IMR-90 (cell line): Measurements from ENCODE around the gene VAV1. TPM values are rescaled to one million over a fixed set of nuclear protein-coding genes. Genes with fewer than 3 reads are reported as not detected.

Experiments used
- ATAC-seq: fragments of 200-7000 bp; cut with Tn5 transposase; 2 replicates; pipeline ENCODE4 v1.9.1; 2020; ENCODE audit warnings: low read depth, mild to moderate bottlenecking, moderate library complexity
- BruUV-seq: library from RNA; stranded (reverse); fragments of 400-500 nt; replicated peaks from 2 replicates; lab custom pipeline; 2021; lab: Mats Ljungman, UMichigan
- CTCF ChIA-PET: fragments of 300-600 bp; formaldehyde crosslinking; extraction: SDS; loops from one replicate; lab custom pipeline; 2021; ENCODE audit warnings: antibody characterized with exemption; lab: Yijun Ruan, JAX
- POLR2A ChIA-PET: fragments of 300-600 bp; sonication (Branson Sonifier 250); formaldehyde crosslinking; loops from one replicate; lab custom pipeline; 2022; ENCODE audit warnings: antibody characterized with exemption; ENCODE audit not compliant: unreplicated experiment; lab: Charles Lee
- DNase-seq: peaks from one replicate; pipeline ENCODE4 v3.0.0; 2013
- H2AFZ ChIP-seq: replicated peaks from 2 replicates; pipeline ENCODE3; 2013; ENCODE audit warnings: low read length, mild to moderate bottlenecking; ENCODE audit not compliant: poor library complexity
- H2AK5ac ChIP-seq: 2 replicates; pipeline ENCODE4 v1.6.1; 2013; ENCODE audit warnings: low read depth, low read length, inconsistent platforms
- H2AK9ac ChIP-seq: replicated peaks from 2 replicates; pipeline ENCODE3; 2013; ENCODE audit warnings: mild to moderate bottlenecking, low read depth, low read length, moderate library complexity; ENCODE audit not compliant: poor library complexity
- H2BK120ac ChIP-seq: 2 replicates; pipeline ENCODE4 v1.6.1; 2013; ENCODE audit warnings: low read depth, low read length, inconsistent platforms
- H2BK15ac ChIP-seq: 3 replicates; pipeline ENCODE4 v1.6.1; 2013; ENCODE audit warnings: low read depth, low read length, inconsistent platforms
- H2BK20ac ChIP-seq: 2 replicates; pipeline ENCODE4 v1.6.1; 2013; ENCODE audit warnings: low read depth, mild to moderate bottlenecking, inconsistent platforms, low read length, moderate library complexity
- H2BK5ac ChIP-seq: 2 replicates; pipeline ENCODE4 v1.6.1; 2013; ENCODE audit warnings: mild to moderate bottlenecking, low read depth, low read length, inconsistent platforms; ENCODE audit not compliant: poor library complexity, severe bottlenecking
- H3K14ac ChIP-seq: replicated peaks from 2 replicates; pipeline ENCODE4 v1.6.1; 2013; ENCODE audit warnings: low read depth, low read length, inconsistent platforms
- H3K18ac ChIP-seq: 2 replicates; pipeline ENCODE4 v1.6.1; 2013; ENCODE audit warnings: low read depth, low read length, control low read depth
- H3K23ac ChIP-seq: 2 replicates; pipeline ENCODE4 v1.6.1; 2013; ENCODE audit warnings: low read depth, low read length, inconsistent platforms
- H3K27ac ChIP-seq: 2 replicates; pipeline ENCODE4 v1.5.1; 2013; ENCODE audit warnings: mild to moderate bottlenecking, control low read depth, low read length; ENCODE audit not compliant: insufficient read depth
- H3K27me3 ChIP-seq: 2 replicates; pipeline ENCODE4 v1.6.1; 2013; ENCODE audit warnings: low read length; ENCODE audit not compliant: control insufficient read depth, insufficient read depth
- H3K36me3 ChIP-seq: 2 replicates; pipeline ENCODE4 v1.6.1; 2013; ENCODE audit warnings: low read length, mixed read lengths; ENCODE audit not compliant: control insufficient read depth, insufficient read depth
- H3K4ac ChIP-seq: 2 replicates; pipeline ENCODE4 v1.6.1; 2013; ENCODE audit warnings: low read depth, low read length, inconsistent platforms
- H3K4me1 ChIP-seq: 2 replicates; pipeline ENCODE4 v1.6.1; 2013; ENCODE audit warnings: low read length, mixed read lengths; ENCODE audit not compliant: control insufficient read depth, insufficient read depth
- H3K4me2 ChIP-seq: 2 replicates; pipeline ENCODE4 v1.6.1; 2013; ENCODE audit warnings: low read depth, mild to moderate bottlenecking, control low read depth, low read length, moderate library complexity
- H3K4me3 ChIP-seq: 2 replicates; pipeline ENCODE4 v1.5.1; 2013; ENCODE audit warnings: low read depth, mild to moderate bottlenecking, control low read depth, low read length, moderate library complexity; ENCODE audit not compliant: insufficient read depth
- H3K56ac ChIP-seq: 2 replicates; pipeline ENCODE4 v1.6.1; 2013; ENCODE audit warnings: low read length, inconsistent platforms; ENCODE audit not compliant: insufficient read depth; ENCODE audit errors: extremely low read depth
- H3K79me1 ChIP-seq, 2 experiments: 2 replicates each; pipeline ENCODE4 v1.6.1; 2013; ENCODE audit warnings: low read length in 2 of 2, inconsistent platforms in 1 of 2, low read depth in 1 of 2
- H3K9ac ChIP-seq: 2 replicates; pipeline ENCODE4 v1.6.1; 2013; ENCODE audit warnings: low read depth, low read length, control low read depth
- H3K9me1 ChIP-seq: 2 replicates; pipeline ENCODE4 v1.6.1; 2013; ENCODE audit warnings: low read length, inconsistent platforms; ENCODE audit not compliant: insufficient read depth
- H3K9me3 ChIP-seq: 2 replicates; pipeline ENCODE4 v1.6.1; 2013; ENCODE audit warnings: low read length; ENCODE audit not compliant: control insufficient read depth, insufficient read depth
- H4K20me1 ChIP-seq: 2 replicates; pipeline ENCODE4 v1.6.1; 2013; ENCODE audit warnings: low read length, inconsistent platforms; ENCODE audit not compliant: insufficient read depth
- H4K5ac ChIP-seq: 2 replicates; pipeline ENCODE4 v1.6.1; 2013; ENCODE audit warnings: mild to moderate bottlenecking, low read depth, low read length, control low read depth
- H4K8ac ChIP-seq, 2 experiments: 2 replicates each; pipeline ENCODE4 v1.6.1; 2013; ENCODE audit warnings: low read depth in 2 of 2, low read length in 2 of 2, control low read depth in 1 of 2, inconsistent platforms in 1 of 2
- H4K91ac ChIP-seq: 2 replicates; pipeline ENCODE4 v1.6.1; 2013; ENCODE audit warnings: low read depth, low read length, inconsistent platforms; ENCODE audit not compliant: insufficient read depth
- CHD1 ChIP-seq: IDR thresholded peaks from 2 replicates; pipeline ENCODE4 v1.6.1; 2012; ENCODE audit warnings: low read depth, low read length, improper control_type of control experiment
- FOS ChIP-seq: fragments of 150-350 bp; IDR thresholded peaks from 2 replicates; pipeline ENCODE4 v1.6.1; 2016; ENCODE audit warnings: low read depth, low read length
- MXI1 ChIP-seq: IDR thresholded peaks from 2 replicates; pipeline ENCODE4 v1.6.1; 2012; ENCODE audit warnings: low read depth, mild to moderate bottlenecking, low read length, moderate library complexity, borderline replicate concordance
- NFE2L2 ChIP-seq: fragments of 150-350 bp; IDR thresholded peaks from 2 replicates; pipeline ENCODE4 v1.6.1; 2016; ENCODE audit warnings: low read depth, mild to moderate bottlenecking, low read length
- RCOR1 ChIP-seq: IDR thresholded peaks from 2 replicates; pipeline ENCODE4 v1.6.1; 2012; ENCODE audit warnings: mild to moderate bottlenecking, low read length, improper control_type of control experiment; ENCODE audit not compliant: insufficient replicate concordance
- SMC3 ChIP-seq: fragments of 150-350 bp; IDR thresholded peaks from 2 replicates; pipeline ENCODE4 v1.6.1; 2016; ENCODE audit warnings: low read depth, mild to moderate bottlenecking, antibody characterized with exemption, low read length, moderate library complexity
- WGBS, 2 experiments: methylation state at CpG; one replicate each; pipeline versions ENCODE4 v1.1.5 to v1.1.7; 2013; ENCODE audit warnings: missing lambda C conversion rate in 2 of 2; ENCODE audit not compliant: insufficient read length in 1 of 2; ENCODE audit errors: extremely low coverage in 2 of 2; 5-methylcytosine and 5-hydroxymethylcytosine counted together
- dilution Hi-C: fragments of 300-500 bp; cut with HindIII; formaldehyde crosslinking; loops from one replicate; pipeline ENCODE4 v1.14.3; 2018; ENCODE audit warnings: low sequenced_read_pairs; ENCODE audit not compliant: unreplicated experiment
- in situ Hi-C: fragments of 300-500 bp; cut with MboI; formaldehyde crosslinking; loops from 3 replicates; pipeline ENCODE4 v1.14.3; 2019; ENCODE audit warnings: low sequenced_read_pairs, inconsistent platforms, mixed read lengths
- intact Hi-C: fragments of 100-400 bp; cut with micrococcal nuclease; formaldehyde crosslinking; loops from 2 replicates; pipeline ENCODE4 v1.10.0; 2022
- polyA plus RNA-seq, 3 experiments: library from polyadenylated mRNA; depleted of rRNA; stranded (reverse); fragments of >200 nt; gene quantifications; 2 replicates each; pipeline ENCODE4 v1.2.3, GENCODE V29; 2012; ENCODE audit warnings: low replicate concordance in 1 of 3
- total RNA-seq: library from RNA; depleted of rRNA; stranded (reverse); fragments of >200 nt; gene quantifications from 2 replicates; pipeline ENCODE4 v1.2.3, GENCODE V29; 2012
- TF ChIP-seq, protein P1 (sequence below): fragments of 150-350 bp; IDR thresholded peaks from 2 replicates; pipeline ENCODE4 v1.6.1; 2017; ENCODE audit warnings: mild to moderate bottlenecking, antibody characterized with exemption, low read length, low read depth
- TF ChIP-seq, protein P2 (sequence below): fragments of 150-350 bp; IDR thresholded peaks from 2 replicates; pipeline ENCODE4 v1.6.1; 2016; ENCODE audit warnings: low read depth, mild to moderate bottlenecking, low read length, moderate library complexity, borderline replicate concordance
- TF ChIP-seq, protein P3 (sequence below): conservative IDR thresholded peaks from 2 replicates; pipeline ENCODE4 v1.5.1; 2012; ENCODE audit warnings: mild to moderate bottlenecking, low read depth, low read length, improper control_type of control experiment

VAV1 gene
- total and polyA plus RNA-seq, 2 of the 4 experiments (the other 2 are of a cell fraction), result not detected

DNA sequence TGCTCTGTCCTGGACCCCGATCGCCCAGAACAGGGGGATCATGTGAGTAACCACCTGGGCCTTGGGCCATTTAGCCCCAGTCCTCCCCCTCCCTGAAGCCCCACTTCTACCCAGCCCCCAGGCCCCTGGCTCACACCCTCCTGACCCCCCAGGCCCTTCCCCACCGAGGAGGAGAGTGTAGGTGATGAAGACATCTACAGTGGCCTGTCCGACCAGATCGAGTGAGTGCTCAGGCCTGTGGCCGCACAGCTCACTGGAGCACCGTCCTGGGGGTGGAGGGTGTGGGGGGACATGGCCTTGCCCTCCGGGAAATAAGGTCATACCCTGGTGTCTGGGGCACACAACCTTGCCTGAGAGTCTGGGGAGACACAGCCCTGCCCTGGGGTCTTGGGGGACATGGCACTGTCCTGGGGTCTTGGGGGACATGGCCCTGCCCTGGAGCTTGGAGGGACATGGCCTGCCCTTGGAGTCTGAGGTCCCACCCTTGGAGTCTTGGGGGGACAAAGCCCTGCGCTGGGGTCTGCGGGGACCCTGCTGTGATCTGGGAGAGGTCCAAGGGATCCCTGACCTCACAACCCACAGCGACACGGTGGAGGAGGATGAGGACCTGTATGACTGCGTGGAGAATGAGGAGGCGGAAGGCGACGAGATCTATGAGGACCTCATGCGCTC lies 49.3 kb downstream of the VAV1 start:
- no CpG with 5 or more reads among the region's 17 CpGs for WGBS, 2 experiments
- H2BK20ac ChIP-seq, result no peak overlapping the region
- H3K4me1 ChIP-seq, result no peaks in the 10 kb centered on the region
- no peaks in the 10 kb centered on the region for H3K27me3 ChIP-seq
- no peak overlapping the region for H3K14ac ChIP-seq
- peaks cover 28% of the 10 kb centered on the region for H3K9me3 ChIP-seq
- CTCF ChIA-PET, result no interaction called here
- H3K4ac ChIP-seq, result no peak overlapping the region
- H3K9ac ChIP-seq, result no peak overlapping the region
- H4K91ac ChIP-seq, result no peak overlapping the region
- H3K56ac ChIP-seq, result no peak overlapping the region
- H3K18ac ChIP-seq, result no peak overlapping the region
- TF ChIP-seq MXI1 (no peak), RCOR1 (no peak), SMC3 (no peak), NFE2L2 (no peak), FOS (no peak), CHD1 (no peak)
- TF ChIP-seq, protein P1, sequence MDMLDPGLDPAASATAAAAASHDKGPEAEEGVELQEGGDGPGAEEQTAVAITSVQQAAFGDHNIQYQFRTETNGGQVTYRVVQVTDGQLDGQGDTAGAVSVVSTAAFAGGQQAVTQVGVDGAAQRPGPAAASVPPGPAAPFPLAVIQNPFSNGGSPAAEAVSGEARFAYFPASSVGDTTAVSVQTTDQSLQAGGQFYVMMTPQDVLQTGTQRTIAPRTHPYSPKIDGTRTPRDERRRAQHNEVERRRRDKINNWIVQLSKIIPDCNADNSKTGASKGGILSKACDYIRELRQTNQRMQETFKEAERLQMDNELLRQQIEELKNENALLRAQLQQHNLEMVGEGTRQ, result no peak
- TF ChIP-seq, protein P2, sequence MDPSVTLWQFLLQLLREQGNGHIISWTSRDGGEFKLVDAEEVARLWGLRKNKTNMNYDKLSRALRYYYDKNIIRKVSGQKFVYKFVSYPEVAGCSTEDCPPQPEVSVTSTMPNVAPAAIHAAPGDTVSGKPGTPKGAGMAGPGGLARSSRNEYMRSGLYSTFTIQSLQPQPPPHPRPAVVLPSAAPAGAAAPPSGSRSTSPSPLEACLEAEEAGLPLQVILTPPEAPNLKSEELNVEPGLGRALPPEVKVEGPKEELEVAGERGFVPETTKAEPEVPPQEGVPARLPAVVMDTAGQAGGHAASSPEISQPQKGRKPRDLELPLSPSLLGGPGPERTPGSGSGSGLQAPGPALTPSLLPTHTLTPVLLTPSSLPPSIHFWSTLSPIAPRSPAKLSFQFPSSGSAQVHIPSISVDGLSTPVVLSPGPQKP, result no peak
- TF ChIP-seq, protein P3, sequence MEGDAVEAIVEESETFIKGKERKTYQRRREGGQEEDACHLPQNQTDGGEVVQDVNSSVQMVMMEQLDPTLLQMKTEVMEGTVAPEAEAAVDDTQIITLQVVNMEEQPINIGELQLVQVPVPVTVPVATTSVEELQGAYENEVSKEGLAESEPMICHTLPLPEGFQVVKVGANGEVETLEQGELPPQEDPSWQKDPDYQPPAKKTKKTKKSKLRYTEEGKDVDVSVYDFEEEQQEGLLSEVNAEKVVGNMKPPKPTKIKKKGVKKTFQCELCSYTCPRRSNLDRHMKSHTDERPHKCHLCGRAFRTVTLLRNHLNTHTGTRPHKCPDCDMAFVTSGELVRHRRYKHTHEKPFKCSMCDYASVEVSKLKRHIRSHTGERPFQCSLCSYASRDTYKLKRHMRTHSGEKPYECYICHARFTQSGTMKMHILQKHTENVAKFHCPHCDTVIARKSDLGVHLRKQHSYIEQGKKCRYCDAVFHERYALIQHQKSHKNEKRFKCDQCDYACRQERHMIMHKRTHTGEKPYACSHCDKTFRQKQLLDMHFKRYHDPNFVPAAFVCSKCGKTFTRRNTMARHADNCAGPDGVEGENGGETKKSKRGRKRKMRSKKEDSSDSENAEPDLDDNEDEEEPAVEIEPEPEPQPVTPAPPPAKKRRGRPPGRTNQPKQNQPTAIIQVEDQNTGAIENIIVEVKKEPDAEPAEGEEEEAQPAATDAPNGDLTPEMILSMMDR, result no peak
- H3K79me1 ChIP-seq, result no peaks in the 10 kb centered on the region
- H4K20me1 ChIP-seq, result no peaks in the 10 kb centered on the region
- no peak for DNase-seq
- H2AK9ac ChIP-seq, result no peak overlapping the region
- H4K5ac ChIP-seq, result no peak overlapping the region
- in situ Hi-C loops, result no loop called here
- no peak overlapping the region for H2BK5ac ChIP-seq
- ATAC-seq, result no peak
- no peaks in the 10 kb centered on the region for H3K36me3 ChIP-seq
- BruUV-seq, result no TSS peak
- H2BK15ac ChIP-seq, result no peak overlapping the region
- intact Hi-C loops, result no loop called here
- no peak overlapping the region for H3K4me2 ChIP-seq
- no peak overlapping the region for H4K8ac ChIP-seq
- POLR2A ChIA-PET, result no interaction called here
- H3K9me1 ChIP-seq, result no peaks in the 10 kb centered on the region
- no peak overlapping the region for H2BK120ac ChIP-seq
- H3K4me3 ChIP-seq, result no peak overlapping the region
- H3K27ac ChIP-seq, result no peak overlapping the region
- H3K23ac ChIP-seq, result no peak overlapping the region
- no peak overlapping the region for H2AFZ ChIP-seq
- dilution Hi-C loops, result no loop called here
- no peak overlapping the region for H2AK5ac ChIP-seq
